DMS53 treated with DMSO at 0.1 percent for 48 hours (cell line): Measurements from ENCODE around the gene GINM1.

Source experiments
- DNase-seq: peaks from one replicate; lab custom pipeline; 2025; ENCODE audit not compliant: unreplicated experiment; lab: John Stamatoyannopoulos, UW

The GINM1 gene

DNA sequence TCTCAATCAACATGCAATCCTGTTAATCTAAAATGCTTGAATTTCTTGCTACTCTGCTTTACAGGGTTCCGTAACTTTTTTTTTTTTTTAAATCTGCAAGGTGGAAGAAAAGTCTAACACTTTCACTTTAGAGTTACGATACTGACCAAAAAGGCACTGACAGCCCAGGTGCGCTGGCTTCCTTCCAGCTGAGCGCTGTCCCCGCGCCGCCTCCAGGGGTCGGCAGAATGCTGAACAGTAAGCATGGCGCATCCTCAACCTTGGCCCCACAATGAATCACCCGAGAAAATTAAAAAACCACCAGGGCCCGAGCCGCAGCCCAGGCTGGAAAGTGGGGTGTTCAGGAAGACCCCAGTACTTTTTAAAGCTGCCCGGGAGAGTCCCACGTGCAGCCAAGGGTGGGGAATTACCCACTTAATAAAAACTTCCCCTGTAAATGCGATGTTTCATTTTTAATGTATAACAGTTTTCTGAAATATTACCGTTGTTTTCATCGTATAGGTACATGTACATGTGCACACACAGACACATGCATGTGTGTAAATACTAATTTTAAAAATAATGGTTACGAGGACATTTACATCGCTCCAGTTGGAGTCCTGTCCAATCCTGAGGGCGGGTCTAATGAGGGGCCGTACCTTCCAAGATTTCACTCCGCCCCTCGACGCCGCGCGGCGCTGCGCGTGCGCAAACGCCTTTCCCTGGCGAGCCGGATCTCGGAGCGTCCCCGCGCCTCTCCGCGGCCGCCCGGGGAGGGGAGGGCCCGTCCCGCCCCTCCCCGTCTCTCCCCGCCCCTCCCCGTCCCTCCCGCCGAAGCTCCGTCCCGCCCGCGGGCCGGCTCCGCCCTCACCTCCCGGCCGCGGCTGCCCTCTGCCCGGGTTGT lies at the start of gene GINM1:
Gene GINM1, plus strand, starts transcription at position 849 of the 883 bp plus-strand sequence. CDS start 40 bp downstream, outside the sequence.
- peak; percentile 80 for DNase-seq

GRCh38 chr6:149529650-149530049 lies 36.5 kb upstream of the GINM1 start:
- DNase-seq = no peak

DNA sequence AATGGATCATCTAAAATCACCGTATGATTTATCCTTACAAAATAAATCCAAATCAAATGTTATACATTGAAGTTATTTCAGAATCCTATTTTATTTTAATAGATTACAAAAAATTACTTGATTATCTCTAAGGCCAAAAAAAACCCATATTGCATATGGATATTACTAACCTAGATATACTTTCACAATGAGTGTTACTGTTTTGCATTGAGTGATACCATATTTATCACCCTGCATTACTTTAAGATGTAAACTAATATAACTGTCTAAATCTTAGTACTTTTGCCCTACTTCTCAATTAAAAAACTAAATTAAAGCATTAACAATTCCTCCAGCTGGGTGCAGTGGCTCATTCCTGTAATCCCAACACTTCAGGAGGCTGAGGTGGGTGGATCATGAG lies 31.4 kb upstream of the GINM1 start:
- no peak for DNase-seq

- DNase-seq = no peak
Measured at GRCh38 chr6:149541139-149541538, 25.0 kb upstream of the GINM1 start.

DNA sequence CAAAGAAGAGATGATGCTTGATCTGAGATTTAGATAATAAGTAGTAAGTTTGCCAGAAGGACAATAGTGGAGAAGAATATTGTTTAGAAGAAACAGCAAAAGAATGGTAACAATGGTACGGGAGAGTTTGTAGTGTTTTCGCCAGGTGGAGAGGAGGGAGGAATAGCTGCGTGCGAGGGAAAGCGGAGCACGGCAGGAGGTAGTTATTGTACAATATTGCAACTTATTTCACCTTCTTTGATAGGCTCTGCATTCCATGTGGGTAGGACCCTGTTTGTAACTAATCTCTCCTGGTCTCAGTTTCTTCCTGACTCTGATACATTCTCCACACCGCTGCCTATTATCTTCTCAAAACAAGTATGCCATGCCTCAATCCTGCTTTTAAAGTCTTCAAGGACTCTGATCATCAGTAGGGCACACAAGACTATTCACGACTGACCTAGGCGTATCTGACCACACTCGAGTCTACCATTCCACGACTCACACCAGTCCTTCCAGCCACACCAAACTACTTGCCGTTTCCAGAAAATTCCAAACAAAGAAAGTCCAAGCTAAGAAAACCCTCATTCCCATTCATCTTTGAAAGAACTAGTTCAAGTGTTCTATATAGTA lies 21.4 kb upstream of the GINM1 start:
- DNase-seq = no peak

GRCh38 chr6:149545258-149545753 lies 20.9 kb upstream of the GINM1 start:
- DNase-seq = no peak

GRCh38 chr6:149545754-149546471 lies 20.3 kb upstream of the GINM1 start, which contains the start of gene PPIL4:
Gene PPIL4, minus strand, starts transcription at chr6:149546043. Its CDS starts 38 bp downstream, at chr6:149546005.
- peak; percentile 59 for DNase-seq

- no peak for DNase-seq
Measured at GRCh38 chr6:149551920-149552319, 14.3 kb upstream of the GINM1 start.

DNA sequence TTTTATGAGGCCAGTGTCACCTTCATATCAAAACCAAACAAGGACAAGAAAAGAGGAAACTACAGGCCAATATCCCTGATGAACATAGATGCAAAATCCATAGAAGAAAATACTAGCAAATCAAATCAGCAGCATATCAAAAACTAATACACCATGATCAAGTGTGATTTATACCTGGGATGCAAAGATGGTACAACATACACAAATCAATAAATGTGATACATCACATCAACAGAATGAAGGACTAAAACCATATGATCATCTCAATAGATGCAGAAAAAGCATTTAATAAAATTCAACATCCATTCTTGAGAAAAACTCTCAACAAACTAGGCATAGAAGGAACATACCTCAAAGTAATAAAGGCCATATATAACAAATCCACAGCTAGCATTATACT lies 8.1 kb upstream of the GINM1 start:
- no peak for DNase-seq

GRCh38 chr6:149559389-149559788 lies 6.8 kb upstream of the GINM1 start:
- no peak for DNase-seq

DNA sequence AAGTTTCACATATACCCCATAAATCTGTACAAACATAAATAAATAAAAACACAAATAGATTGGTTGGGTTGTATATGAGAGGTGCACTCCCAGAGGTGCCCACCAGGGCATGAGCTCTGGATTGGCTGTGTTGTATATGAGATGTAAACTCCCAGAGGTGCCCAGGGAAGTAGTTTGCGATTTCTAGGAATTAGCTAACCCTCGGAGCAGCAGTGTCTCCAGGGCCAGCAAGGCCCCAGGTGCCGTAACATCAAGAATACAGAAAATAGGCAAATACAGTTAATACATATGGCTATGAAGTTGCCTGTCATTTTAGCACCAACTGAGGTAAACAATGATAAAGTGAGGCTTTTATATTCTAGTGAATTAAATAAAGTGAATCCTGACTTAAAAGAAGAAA lies 5.4 kb upstream of the GINM1 start:
- no peak for DNase-seq

DNA sequence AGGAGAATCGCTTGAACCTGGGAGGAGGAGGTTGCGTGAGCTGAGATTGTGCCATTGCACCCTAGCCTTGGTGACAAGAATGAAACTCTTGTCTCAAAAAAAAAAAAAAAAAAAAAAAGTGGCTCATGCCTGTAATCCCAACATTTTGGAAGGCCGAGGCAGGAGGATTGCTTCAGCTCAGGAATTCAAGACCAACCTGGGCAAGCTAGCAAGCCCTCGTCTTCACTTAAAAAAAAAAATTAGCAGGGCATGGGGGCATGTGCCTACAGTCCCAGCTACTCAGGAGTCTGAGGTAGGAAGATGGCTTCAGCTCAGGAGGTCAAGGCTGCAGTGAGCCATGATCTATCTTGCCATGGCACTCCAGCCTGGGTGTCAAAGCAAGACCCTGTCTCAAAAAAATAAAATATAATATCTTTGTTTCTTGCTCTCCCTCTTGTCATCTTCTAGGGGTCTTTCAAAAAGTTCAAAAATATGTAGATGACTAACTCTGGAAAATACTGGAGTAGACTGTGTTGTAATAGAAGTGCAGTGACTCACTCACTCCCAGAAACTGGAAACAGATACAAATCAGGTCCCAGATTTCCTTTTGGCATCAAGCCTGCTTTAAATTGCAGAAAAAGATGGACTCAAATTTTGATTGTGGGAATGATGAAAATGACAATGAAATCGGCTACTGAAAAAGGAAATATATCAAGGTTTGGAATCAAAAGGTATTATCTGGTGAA lies 2.8 kb upstream of the GINM1 start:
- no peak for DNase-seq

DNA sequence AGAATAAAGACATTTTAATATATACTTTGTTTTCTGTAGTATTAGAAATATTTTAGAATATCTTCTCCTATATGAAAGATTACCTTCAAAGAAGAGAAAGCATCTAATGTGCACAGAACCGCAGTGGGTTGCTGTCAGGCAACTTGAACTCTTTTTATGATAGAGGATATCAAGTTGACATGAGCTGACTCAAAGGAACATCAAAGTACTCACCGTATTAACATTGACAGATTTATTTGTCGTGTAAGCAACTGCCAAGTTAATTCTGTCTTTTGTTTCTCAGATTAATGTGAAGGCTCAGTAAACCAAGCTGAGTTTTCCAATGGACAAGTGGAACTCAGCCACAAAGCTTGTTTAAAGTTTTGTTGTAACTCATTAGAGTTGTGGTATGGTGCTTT lies 2.2 kb upstream of the GINM1 start:
- DNase-seq = no peak

DNA sequence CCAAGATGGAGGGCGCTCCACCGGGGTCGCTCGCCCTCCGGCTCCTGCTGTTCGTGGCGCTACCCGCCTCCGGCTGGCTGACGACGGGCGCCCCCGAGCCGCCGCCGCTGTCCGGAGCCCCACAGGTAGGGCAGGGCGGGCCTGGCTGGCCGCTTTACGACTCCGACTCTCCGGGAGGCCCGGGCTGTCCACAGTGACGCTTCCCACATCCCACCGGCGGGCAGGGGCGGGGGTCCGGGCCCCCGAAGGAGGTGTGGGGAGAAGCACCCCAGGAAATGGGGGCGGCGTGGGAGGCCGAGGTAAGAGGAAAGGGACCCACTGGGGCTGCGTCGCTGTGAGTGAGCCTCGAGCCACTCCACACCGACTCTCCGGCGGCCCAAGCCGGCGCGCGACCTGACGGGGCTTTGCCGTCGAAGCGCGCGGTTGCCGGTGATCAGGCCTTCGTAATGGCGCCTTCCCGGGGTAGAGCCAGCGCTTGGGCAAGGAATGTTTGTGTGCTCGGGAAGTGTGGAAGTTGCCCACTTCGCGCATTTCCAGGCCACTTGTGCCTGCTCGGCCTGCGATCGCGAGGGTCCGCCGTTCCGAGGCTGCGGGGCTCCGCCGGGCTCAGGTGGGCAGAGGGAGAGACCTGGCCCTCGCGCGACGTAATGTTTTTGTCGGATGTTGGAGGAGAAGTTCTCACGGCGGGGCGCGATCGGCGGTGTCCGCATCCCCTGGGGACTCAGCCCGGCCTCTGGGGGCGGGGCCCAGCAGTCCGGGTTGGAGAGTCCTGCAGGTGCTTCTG lies 427 bp downstream of the GINM1 start:
- no peak for DNase-seq

- DNase-seq = no peak
Measured at GRCh38 chr6:149567194-149567586, 1.0 kb downstream of the GINM1 start.

GRCh38 chr6:149567945-149568585 lies 1.9 kb downstream of the GINM1 start:
- no peak for DNase-seq

DNA sequence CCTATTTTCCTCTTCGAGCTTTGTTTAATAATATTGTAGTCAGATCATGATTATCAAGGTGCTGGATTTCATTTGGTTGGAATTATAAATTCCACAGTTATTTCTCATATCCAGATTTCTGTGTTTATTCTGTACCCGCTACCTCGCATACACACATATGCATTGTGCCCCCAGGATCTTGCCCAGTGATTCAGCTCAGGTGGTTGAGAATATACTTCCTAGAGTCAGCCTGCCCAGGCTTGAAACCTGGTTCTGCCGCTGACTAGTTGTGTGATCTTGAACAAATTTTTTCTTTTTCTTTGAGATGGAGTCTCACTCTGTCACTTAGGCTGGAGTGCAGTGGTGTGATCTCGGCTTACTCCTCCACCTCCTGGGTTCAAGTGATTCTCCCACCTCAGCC lies 14.7 kb downstream of the GINM1 start:
- no peak for DNase-seq

GRCh38 chr6:149581349-149581748 lies 15.2 kb downstream of the GINM1 start:
- DNase-seq = no peak

DNA sequence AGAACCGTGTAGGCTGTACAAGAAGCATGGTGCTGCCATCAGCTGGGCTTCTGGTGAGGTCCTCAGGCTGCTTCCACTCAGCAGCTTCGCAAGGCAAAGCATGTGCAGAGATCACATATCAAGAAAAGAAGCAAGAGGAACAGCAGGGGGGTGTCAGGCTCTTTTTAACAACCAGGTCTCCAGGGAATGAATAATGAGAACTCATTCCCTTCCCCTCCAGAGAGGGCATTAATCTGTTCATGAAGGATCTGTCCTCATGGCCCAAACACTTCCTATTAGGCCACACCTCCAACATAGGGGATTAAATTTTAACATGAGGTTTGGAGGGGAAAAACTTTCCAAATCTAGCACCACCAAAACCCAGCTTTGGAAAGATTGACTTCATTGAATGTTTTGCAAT lies 20.0 kb downstream of the GINM1 start:
- DNase-seq = no peak

DNA sequence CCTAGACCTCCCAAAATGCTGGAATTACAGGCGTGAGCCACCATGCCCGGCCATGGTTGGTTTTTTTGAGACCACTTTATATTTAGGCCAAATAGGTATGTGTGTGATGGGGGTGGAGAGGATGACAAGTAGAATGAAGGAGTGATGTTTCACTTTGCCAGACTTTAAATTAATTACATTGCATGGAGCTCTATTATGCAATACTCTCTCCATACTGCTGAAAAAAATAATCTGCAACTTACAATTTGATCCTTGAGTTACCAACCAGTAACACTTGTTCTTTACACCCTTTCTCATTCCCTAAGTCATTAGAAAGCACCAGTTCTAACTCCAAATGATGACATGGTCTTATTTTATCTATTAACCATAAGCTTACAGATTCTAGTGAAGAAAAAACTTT lies 26.8 kb downstream of the GINM1 start:
- no peak for DNase-seq
